Stimulated activated CD8-positive, alpha-beta memory T cell treated with anti-CD3 and anti-CD28 coated beads, Interleukin-12 subunit alpha, Interleukin-12 subunit beta, amount 100 ng/mL, for 1 hour (primary cell): ENCODE results near the gene SHROOM1.

Experiments
- DNase-seq: peaks from one replicate; pipeline ENCODE4 v3.0.0-alpha.2; 2020; ENCODE audit warnings: low read depth

Gene SHROOM1

GRCh38 chr5:132777209-132778069 lies 53.0 kb downstream of the SHROOM1 start, which contains the start of gene SEPTIN8:
Gene SEPTIN8 (minus strand): TSS chr5:132777239. CDS start chr5:132777137, 102 bp downstream.
- DNase-seq = no peak

- no peak for DNase-seq
Measured at GRCh38 chr5:132776938-132777208, 53.6 kb downstream of the SHROOM1 start.

- DNase-seq = no peak
Measured at GRCh38 chr5:132776131-132776937, 54.1 kb downstream of the SHROOM1 start.

GRCh38 chr5:132775476-132775961 lies 54.9 kb downstream of the SHROOM1 start:
- DNase-seq = no peak

- no peak for DNase-seq
Measured at GRCh38 chr5:132774896-132775295, 55.6 kb downstream of the SHROOM1 start.

- DNase-seq = no peak
Measured at GRCh38 chr5:132774406-132774805, 56.0 kb downstream of the SHROOM1 start.

GRCh38 chr5:132773601-132774355 lies 56.7 kb downstream of the SHROOM1 start:
- no peak for DNase-seq

- no peak for DNase-seq
Measured at GRCh38 chr5:132773114-132773513, 57.3 kb downstream of the SHROOM1 start.

- DNase-seq = no peak
Measured at GRCh38 chr5:132772291-132773070, 58.0 kb downstream of the SHROOM1 start.
